Neural progenitor cell (in vitro differentiated cells): ENCODE results near the gene ACE2. TPM values are rescaled to one million over a fixed set of nuclear protein-coding genes. Genes with fewer than 3 reads are reported as not detected.

Experiments
- DNase-seq: peaks from one replicate; pipeline ENCODE4 v3.0.0-alpha.2; 2016; ENCODE audit warnings: low spot score
- H2AFZ ChIP-seq: fragments of 200-600 bp; sonication (generic); replicated peaks from 2 replicates; pipeline ENCODE4 v1.6.1; 2016; ENCODE audit warnings: antibody characterized with exemption
- H3F3A ChIP-seq: fragments of 200-600 bp; sonication (generic); 2 replicates; pipeline ENCODE4 v1.6.1; 2016; ENCODE audit warnings: antibody characterized with exemption, low read depth
- H3K27ac ChIP-seq: fragments of 200-600 bp; sonication (generic); 2 replicates; pipeline ENCODE4 v1.5.1; 2016; ENCODE audit warnings: mild to moderate bottlenecking
- H3K27me3 ChIP-seq: fragments of 200-600 bp; sonication (generic); 2 replicates; pipeline ENCODE4 v1.6.1; 2016; ENCODE audit warnings: mild to moderate bottlenecking, moderate library complexity
- H3K36me3 ChIP-seq: fragments of 200-600 bp; sonication (generic); 2 replicates; pipeline ENCODE4 v1.5.1; 2016
- H3K4me1 ChIP-seq: fragments of 200-600 bp; sonication (generic); 2 replicates; pipeline ENCODE4 v1.6.1; 2016; ENCODE audit warnings: mixed run types
- H3K4me2 ChIP-seq: fragments of 200-600 bp; sonication (generic); 2 replicates; pipeline ENCODE4 v1.6.1; 2016
- H3K4me3 ChIP-seq: fragments of 200-600 bp; sonication (generic); 2 replicates; pipeline ENCODE4 v1.5.1; 2016
- H3K79me2 ChIP-seq: fragments of 200-600 bp; sonication (generic); 2 replicates; pipeline ENCODE4 v1.6.1; 2016; ENCODE audit warnings: low read depth
- H3K9ac ChIP-seq: fragments of 200-600 bp; sonication (generic); 2 replicates; pipeline ENCODE4 v1.6.1; 2016
- H3K9me3 ChIP-seq: fragments of 200-600 bp; sonication (generic); 2 replicates; pipeline ENCODE4 v1.5.1; 2016; ENCODE audit warnings: low read depth
- H4K20me1 ChIP-seq: fragments of 200-600 bp; sonication (generic); 2 replicates; pipeline ENCODE4 v1.6.1; 2016; ENCODE audit warnings: low read depth
- H3K27ac Mint-ChIP-seq: 3 replicates; pipeline ENCODE4 v1.8.0; 2021; ENCODE audit warnings: mixed read lengths
- H3K27me3 Mint-ChIP-seq: 2 replicates; pipeline ENCODE4 v1.8.0; 2022; ENCODE audit warnings: low read depth, mild to moderate bottlenecking, inconsistent platforms, moderate library complexity, mixed read lengths; ENCODE audit not compliant: insufficient read depth
- H3K36me3 Mint-ChIP-seq: 3 replicates; pipeline ENCODE4 v1.8.0; 2021; ENCODE audit warnings: mixed read lengths
- H3K4me1 Mint-ChIP-seq: 3 replicates; pipeline ENCODE4 v1.8.0; 2021; ENCODE audit warnings: mixed read lengths
- H3K4me3 Mint-ChIP-seq: 3 replicates; pipeline ENCODE4 v1.8.0; 2021; ENCODE audit warnings: mild to moderate bottlenecking, moderate library complexity, mixed read lengths
- H3K9me3 Mint-ChIP-seq: 3 replicates; pipeline ENCODE4 v1.8.0; 2020; ENCODE audit warnings: mixed read lengths
- CTCF ChIP-seq: fragments of 200-600 bp; sonication (generic); IDR thresholded peaks from 2 replicates; pipeline ENCODE4 v1.5.1; 2017; ENCODE audit warnings: antibody characterized with exemption, mild to moderate bottlenecking
- EZH2 ChIP-seq: fragments of 200-600 bp; sonication (generic); IDR thresholded peaks from 2 replicates; pipeline ENCODE4 v1.6.1; 2017; ENCODE audit warnings: antibody characterized with exemption, mild to moderate bottlenecking, moderate library complexity
- EZH2phosphoT487 ChIP-seq: fragments of 200-600 bp; sonication (generic); IDR thresholded peaks from 2 replicates; pipeline ENCODE4 v1.6.1; 2017; ENCODE audit warnings: antibody characterized with exemption
- total RNA-seq: library from RNA; depleted of rRNA; stranded (reverse); fragments of >200 nt; gene quantifications from 2 replicates; pipeline ENCODE4 v1.2.3, GENCODE V29; 2015; ENCODE audit warnings: low replicate concordance

The ACE2 gene
- total RNA-seq, 1 donor from 2014 or later = 0.17 TPM

DNA sequence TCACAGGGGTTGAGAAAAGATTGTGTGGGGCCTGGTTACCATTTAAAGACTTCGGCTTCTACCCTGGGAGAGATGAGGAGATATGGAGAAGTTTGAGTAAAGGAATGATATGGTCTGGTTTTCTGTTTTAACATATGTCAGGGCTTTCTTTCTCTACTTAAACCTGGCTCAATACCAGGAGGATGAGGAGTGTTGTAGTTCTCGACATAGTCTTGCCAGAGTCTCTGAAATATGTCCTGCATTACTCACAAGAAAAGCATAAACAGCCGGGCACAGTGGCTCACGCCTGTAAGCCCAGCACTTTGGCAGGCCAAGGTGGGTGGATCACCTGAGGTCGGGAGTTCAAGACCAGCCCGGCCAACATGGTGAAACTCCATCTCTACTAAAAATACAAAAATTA lies 16.4 kb upstream of the ACE2 start:
- Histone ChIP-seq H3K4me1 (no peaks in the 10 kb centered on the region), H4K20me1 (no peaks in the 10 kb centered on the region), H3K9ac (no peak overlapping the region), H3K9me3 (no peaks in the 10 kb centered on the region), H3F3A (no peaks in the 10 kb centered on the region), H2AFZ (no peak overlapping the region), H3K4me2 (no peak overlapping the region), H3K27ac (no peak overlapping the region), H3K4me3 (no peak overlapping the region), H3K79me2 (no peaks in the 10 kb centered on the region), H3K36me3 (no peaks in the 10 kb centered on the region), H3K27me3 (no peaks in the 10 kb centered on the region)
- H3K27ac Mint-ChIP-seq = no peak overlapping the region
- H3K9me3 Mint-ChIP-seq = no peaks in the 10 kb centered on the region
- TF ChIP-seq CTCF (no peak), EZH2 (no peak), EZH2phosphoT487 (no peak)
- no peak for DNase-seq
- no peaks in the 10 kb centered on the region for H3K36me3 Mint-ChIP-seq
- H3K27me3 Mint-ChIP-seq = peaks cover 2% of the 10 kb centered on the region
- no peak overlapping the region for H3K4me3 Mint-ChIP-seq
- no peaks in the 10 kb centered on the region for H3K4me1 Mint-ChIP-seq

DNA sequence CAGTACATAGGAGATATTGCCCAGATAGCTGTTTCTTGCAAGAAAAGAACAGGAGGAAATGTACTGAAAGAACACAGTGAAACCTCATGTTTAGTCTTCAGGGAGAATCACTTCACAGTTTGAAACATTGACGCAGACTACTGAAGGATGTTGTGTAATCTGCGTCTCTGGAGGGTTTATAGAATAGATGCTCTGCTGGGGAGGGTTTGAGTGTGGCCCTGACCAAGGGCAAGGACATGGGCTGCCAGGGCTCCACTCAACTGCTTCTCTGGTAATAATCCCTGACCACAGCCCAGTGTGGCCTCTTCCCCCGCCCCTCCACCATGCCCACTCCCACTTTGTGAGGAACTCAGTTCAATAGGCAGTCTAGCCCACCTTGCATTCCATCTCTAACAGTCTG lies 15.8 kb upstream of the ACE2 start:
- H3K9ac ChIP-seq = no peak overlapping the region
- Mint-ChIP-seq H3K4me3 (no peak overlapping the region), H3K27me3 (peaks cover 2% of the 10 kb centered on the region), H3K36me3 (no peaks in the 10 kb centered on the region), H3K9me3 (no peaks in the 10 kb centered on the region), H3K27ac (no peak overlapping the region), H3K4me1 (no peaks in the 10 kb centered on the region)
- no peaks in the 10 kb centered on the region for H3K36me3 ChIP-seq
- no peak for DNase-seq
- H2AFZ ChIP-seq = no peak overlapping the region
- H3K4me1 ChIP-seq = no peaks in the 10 kb centered on the region
- H3K79me2 ChIP-seq = no peaks in the 10 kb centered on the region
- H3K9me3 ChIP-seq = no peaks in the 10 kb centered on the region
- no peak overlapping the region for H3K4me2 ChIP-seq
- TF ChIP-seq EZH2phosphoT487 = no peak
- TF ChIP-seq EZH2 = no peak
- no peak for TF ChIP-seq CTCF
- H3F3A ChIP-seq = no peaks in the 10 kb centered on the region
- no peaks in the 10 kb centered on the region for H4K20me1 ChIP-seq
- no peak overlapping the region for H3K4me3 ChIP-seq
- no peaks in the 10 kb centered on the region for H3K27me3 ChIP-seq
- no peak overlapping the region for H3K27ac ChIP-seq

DNA sequence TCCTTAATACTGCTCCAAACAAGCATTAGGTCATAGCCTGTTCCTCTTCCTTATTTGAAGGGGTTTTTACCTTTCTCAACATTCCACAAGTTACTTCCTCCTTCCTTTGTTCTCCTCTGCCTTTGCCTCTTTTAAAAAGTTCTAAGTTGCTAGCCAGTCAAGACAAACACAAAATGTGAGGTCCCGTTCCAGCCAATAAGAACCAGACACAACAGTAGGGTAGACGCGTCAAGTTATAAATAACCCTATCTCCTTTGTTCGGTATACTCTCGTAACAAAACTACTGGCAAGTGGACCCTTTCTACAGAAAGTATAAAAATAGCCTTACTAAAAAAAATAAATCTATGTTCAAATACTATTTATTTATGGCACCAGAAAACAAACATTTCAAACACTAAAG lies 6.3 kb upstream of the ACE2 start:
- Histone ChIP-seq H3K4me3 (no peak overlapping the region), H3K4me2 (no peak overlapping the region), H3K9me3 (no peaks in the 10 kb centered on the region), H3K4me1 (no peaks in the 10 kb centered on the region), H3K79me2 (no peaks in the 10 kb centered on the region), H3F3A (no peaks in the 10 kb centered on the region), H4K20me1 (no peaks in the 10 kb centered on the region), H3K27me3 (no peaks in the 10 kb centered on the region), H3K27ac (no peak overlapping the region), H3K36me3 (no peaks in the 10 kb centered on the region), H3K9ac (no peak overlapping the region), H2AFZ (no peak overlapping the region)
- Mint-ChIP-seq H3K4me1 (no peaks in the 10 kb centered on the region), H3K36me3 (no peaks in the 10 kb centered on the region), H3K9me3 (no peaks in the 10 kb centered on the region), H3K4me3 (no peak overlapping the region), H3K27ac (no peak overlapping the region), H3K27me3 (no peaks in the 10 kb centered on the region)
- no peak for TF ChIP-seq CTCF
- TF ChIP-seq EZH2 = no peak
- no peak for TF ChIP-seq EZH2phosphoT487
- DNase-seq = no peak

DNA sequence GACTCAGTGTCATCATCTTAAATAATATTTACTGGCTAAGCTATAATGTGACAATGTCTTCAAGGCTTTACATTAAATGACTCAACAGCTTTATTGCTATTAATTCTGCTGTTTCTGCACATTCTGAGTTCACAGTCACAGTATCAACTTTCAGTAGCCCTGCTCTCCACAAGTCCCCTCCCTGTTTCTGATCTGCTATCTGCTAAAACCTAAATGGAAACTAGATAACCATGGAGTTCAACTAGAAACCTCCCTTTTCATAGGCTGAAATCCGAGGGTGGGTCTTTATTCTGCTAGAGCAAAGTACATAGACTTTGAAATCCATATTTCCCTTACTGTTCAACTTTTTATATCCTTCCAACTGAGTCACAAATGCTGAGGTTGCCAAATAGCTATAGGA lies 5.4 kb upstream of the ACE2 start:
- H4K20me1 ChIP-seq = no peaks in the 10 kb centered on the region
- no peak for TF ChIP-seq EZH2
- no peak for TF ChIP-seq CTCF
- TF ChIP-seq EZH2phosphoT487 = no peak
- H3K36me3 Mint-ChIP-seq = no peaks in the 10 kb centered on the region

More for the DNA sequence above, 5.4 kb upstream of the ACE2 start:
- no peaks in the 10 kb centered on the region for H3K36me3 ChIP-seq
- H3K27ac ChIP-seq = no peak overlapping the region
- no peak for DNase-seq
- Mint-ChIP-seq H3K27ac (no peak overlapping the region), H3K9me3 (no peaks in the 10 kb centered on the region), H3K4me3 (no peak overlapping the region), H3K4me1 (no peaks in the 10 kb centered on the region), H3K27me3 (no peaks in the 10 kb centered on the region)
- H3K4me2 ChIP-seq = no peak overlapping the region
- H3K27me3 ChIP-seq = no peaks in the 10 kb centered on the region
- no peak overlapping the region for H3K9ac ChIP-seq
- H3K79me2 ChIP-seq = no peaks in the 10 kb centered on the region
- no peak overlapping the region for H2AFZ ChIP-seq
- no peaks in the 10 kb centered on the region for H3F3A ChIP-seq
- H3K4me3 ChIP-seq = no peak overlapping the region
- no peaks in the 10 kb centered on the region for H3K9me3 ChIP-seq
- H3K4me1 ChIP-seq = no peaks in the 10 kb centered on the region
